Epithelial cell of proximal tubule (primary cell): ENCODE results near the gene PLXDC1. TPM values are rescaled to one million over a fixed set of nuclear protein-coding genes. Genes with fewer than 3 reads are reported as not detected.

ENCODE experiments used
- DNase-seq: peaks from one replicate; pipeline ENCODE4 v3.0.0-alpha.2; 2011; ENCODE audit warnings: low read depth
- H3K4me3 ChIP-seq: 2 replicates; pipeline ENCODE4 v1.5.1; 2011; ENCODE audit warnings: low read depth, mild to moderate bottlenecking, low read length
- total RNA-seq: library from RNA; depleted of rRNA; stranded (reverse); fragments of >200 nt; gene quantifications from 2 replicates; pipeline ENCODE4 v1.2.3, GENCODE V29; 2015
- TF ChIP-seq, protein P1 (sequence below): conservative IDR thresholded peaks from 2 replicates; pipeline ENCODE4 v1.5.1; 2012; ENCODE audit warnings: low read depth, mild to moderate bottlenecking, low read length

The PLXDC1 gene
- total RNA-seq, 1 donor from 2014 or later = not detected

DNA sequence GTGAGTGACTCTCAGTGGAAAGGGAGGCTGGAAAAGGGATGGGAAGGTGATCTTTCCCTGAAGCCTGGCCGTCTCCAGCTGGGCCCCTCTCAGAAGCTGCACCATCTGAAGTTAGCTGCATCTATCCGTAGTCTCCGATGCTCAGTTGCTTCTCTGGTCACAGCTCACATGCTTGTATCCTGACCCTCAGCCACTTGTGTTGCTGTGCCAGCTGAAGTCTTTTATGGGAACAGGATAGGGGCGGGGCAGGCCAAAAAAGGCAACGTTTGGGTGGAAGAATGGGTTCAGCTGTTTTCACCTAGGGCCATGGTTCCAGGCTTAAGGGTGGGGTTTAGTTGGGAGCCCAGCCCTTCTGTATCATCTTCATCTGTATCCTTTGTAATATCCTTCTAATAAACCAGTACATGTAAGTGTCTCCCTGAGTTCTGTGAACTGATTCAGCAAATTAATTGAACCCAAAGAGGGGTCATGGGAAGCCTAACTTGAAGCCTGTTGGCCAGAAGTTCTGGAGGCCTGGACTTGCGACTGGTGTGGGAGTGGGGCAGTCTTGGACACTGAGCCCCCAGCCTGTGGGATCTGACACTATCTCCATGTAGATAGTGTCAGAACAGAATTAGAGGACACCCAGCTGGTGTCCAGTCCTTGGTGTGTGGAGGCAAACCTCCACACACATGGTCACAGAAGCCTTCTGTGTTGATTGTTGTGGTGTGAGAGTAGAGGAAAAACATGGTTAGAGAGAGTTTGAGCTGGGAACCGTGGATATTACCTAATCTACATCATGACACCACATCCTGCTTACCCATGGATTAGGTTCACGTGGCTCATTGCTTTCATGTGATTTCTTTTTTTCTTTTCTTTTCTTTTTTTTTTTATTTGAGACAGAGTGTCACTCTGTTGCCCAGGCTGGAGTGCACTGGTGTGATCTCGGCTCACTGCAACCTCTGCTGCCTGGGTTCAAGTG is 135.0 kb downstream of the PLXDC1 start:
- DNase-seq = no peak
- H3K4me3 ChIP-seq = no peak overlapping the region
- TF ChIP-seq, protein P1, sequence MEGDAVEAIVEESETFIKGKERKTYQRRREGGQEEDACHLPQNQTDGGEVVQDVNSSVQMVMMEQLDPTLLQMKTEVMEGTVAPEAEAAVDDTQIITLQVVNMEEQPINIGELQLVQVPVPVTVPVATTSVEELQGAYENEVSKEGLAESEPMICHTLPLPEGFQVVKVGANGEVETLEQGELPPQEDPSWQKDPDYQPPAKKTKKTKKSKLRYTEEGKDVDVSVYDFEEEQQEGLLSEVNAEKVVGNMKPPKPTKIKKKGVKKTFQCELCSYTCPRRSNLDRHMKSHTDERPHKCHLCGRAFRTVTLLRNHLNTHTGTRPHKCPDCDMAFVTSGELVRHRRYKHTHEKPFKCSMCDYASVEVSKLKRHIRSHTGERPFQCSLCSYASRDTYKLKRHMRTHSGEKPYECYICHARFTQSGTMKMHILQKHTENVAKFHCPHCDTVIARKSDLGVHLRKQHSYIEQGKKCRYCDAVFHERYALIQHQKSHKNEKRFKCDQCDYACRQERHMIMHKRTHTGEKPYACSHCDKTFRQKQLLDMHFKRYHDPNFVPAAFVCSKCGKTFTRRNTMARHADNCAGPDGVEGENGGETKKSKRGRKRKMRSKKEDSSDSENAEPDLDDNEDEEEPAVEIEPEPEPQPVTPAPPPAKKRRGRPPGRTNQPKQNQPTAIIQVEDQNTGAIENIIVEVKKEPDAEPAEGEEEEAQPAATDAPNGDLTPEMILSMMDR = no peak

DNA sequence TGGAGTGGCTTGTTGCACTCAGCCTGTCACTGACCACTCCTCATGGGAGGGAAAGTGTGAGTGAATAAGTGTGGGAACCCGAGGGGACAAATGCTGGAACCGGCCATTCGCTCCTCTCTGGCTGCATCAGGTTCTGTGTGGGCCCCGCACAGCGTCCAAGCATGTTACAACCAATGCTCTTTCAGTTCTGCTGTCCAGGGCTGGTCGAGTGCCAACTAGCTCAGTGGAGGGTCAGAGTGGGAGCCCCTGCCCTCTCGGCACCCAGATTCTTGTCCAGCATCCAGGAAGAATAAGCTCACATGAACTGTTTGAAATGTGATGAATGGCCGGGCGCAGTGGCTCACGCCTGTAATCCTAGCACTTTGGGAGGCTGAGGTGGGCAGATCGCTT is 135.9 kb downstream of the PLXDC1 start:
- no peak overlapping the region for H3K4me3 ChIP-seq
- no peak for DNase-seq
- TF ChIP-seq, protein P1 = no peak

DNA sequence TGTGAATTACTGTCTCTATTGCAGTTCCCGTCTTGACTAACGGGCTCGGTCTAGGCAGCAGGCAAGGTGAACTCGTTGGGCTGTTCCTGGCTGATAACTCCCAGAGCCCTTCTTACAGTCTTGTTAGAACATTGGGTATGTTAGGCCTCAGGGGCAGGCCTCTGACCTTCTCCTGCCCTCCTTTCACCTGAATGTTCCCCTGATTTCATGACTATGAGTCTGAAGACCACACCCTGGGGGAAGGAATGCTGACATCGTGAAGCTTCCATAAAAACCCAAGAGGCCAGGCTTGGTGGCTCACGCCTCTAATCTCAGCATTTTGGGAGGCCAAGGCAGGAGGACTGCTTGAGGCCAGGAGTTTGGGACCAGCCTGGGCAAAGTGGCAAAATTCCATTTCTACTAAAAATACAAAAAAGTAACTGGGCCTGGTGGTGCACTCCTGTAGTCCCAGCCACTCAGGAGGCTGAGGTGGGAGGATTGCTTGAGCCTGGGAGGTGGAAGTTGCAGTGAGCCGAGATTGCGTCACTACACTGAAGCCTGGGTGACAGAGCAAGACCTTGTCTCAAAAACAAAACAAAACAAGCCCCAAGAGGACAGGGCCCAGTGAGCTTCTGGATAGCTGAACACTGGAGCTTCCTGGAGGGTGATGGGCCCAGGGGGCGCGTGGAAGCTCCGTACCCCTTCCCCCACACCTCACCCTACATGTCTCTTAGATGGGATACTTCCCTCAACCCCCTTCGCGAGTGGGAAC is 136.5 kb downstream of the PLXDC1 start:
- H3K4me3 ChIP-seq = no peak overlapping the region
- DNase-seq = no peak
- TF ChIP-seq, protein P1 = no peak

DNA sequence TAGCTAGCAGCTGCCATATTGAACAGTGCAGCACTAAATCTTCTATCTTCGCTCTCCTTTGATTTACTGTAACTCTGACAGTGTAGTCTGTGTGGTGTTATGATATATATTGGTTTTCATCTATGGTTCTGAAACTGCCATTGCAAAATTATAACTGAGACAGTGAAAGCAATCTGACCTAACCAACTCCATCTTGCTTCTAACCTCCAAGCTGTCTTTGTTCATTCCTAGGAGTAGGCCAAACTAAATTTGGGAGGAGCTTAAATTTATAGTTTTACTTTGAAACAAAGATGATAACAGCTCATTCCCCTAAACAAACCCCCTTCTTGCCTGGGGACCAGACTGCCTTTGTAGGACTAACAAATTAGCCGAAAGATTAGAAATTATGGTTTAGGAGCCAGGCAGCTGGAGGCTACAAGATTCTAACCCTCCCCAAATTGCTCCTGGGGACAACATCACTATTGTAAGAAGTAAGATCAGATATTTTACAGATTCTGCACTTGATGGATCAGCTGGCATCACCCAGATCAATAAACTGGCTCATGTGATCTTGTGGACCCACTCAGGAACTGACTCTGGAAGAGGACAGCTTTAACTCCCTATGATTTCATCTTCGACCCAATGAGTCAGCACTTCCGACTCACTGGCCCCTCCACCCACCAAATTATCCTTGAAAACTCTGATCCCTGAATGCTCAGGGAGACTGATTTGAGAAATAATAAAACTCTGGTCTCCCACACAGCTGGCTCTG is 137.2 kb downstream of the PLXDC1 start:
- TF ChIP-seq, protein P1 = no peak
- H3K4me3 ChIP-seq = no peak overlapping the region
- DNase-seq = no peak

Other genes starting within 250 kb of the PLXDC1 start
- gene FBXO47, start 184.2 kb downstream of the PLXDC1 start, total RNA-seq = not detected in 2 replicates
- not detected in 2 replicates for gene ARL5C, start 14.5 kb upstream of the PLXDC1 start, total RNA-seq
- 2.4 and 5.9 TPM in 2 replicates for gene CACNB1, start 46.0 kb upstream of the PLXDC1 start, total RNA-seq
- gene RPL19, start 48.6 kb upstream of the PLXDC1 start, total RNA-seq = 2,234 and 2,474 TPM in 2 replicates
- gene STAC2, start 74.3 kb upstream of the PLXDC1 start, total RNA-seq = not detected in 2 replicates
- 2.7 and 9.3 TPM in 2 replicates for gene FBXL20, start 250.0 kb upstream of the PLXDC1 start, total RNA-seq